Lung (tissue), 12 donors: ENCODE results near the gene CSMD2. TPM values are rescaled to one million over a fixed set of nuclear protein-coding genes. Genes with fewer than 3 reads are reported as not detected.

Source experiments
- ATAC-seq: fragments of 200-7000 bp; cut with Tn5 transposase; one replicate; pipeline ENCODE4 v1.9.1; 2020; ENCODE audit warnings: moderate number of reproducible peaks; ENCODE audit not compliant: insufficient read depth, low FRiP score
- DNase-seq, 3 donors: peaks; one replicate each; pipeline ENCODE4 v3.0.0-alpha.2; 2013 to 2017
- H3K27ac ChIP-seq, 2 donors: one replicate each; pipeline ENCODE4 v1.5.1; 2013; ENCODE audit warnings: mild to moderate bottlenecking in 2 of 2, moderate library complexity in 2 of 2, control low read depth in 1 of 2, inconsistent platforms in 1 of 2, low read depth in 1 of 2, low read length in 1 of 2
- H3K27me3 ChIP-seq, 3 donors: one replicate each; pipeline ENCODE4 v1.5.1; 2013; ENCODE audit warnings: low read length in 2 of 3; ENCODE audit not compliant: control insufficient read depth in 3 of 3, insufficient read depth in 3 of 3
- H3K36me3 ChIP-seq, 4 donors: one replicate each; pipeline ENCODE4 v1.5.1; 2013; ENCODE audit warnings: low read length in 4 of 4, mild to moderate bottlenecking in 1 of 4, moderate library complexity in 1 of 4; ENCODE audit not compliant: control insufficient read depth in 4 of 4, insufficient read depth in 4 of 4
- H3K4me1 ChIP-seq, 5 donors: one replicate each; pipeline ENCODE4 v1.5.1; 2013; ENCODE audit warnings: low read length in 5 of 5, mild to moderate bottlenecking in 2 of 5, moderate library complexity in 1 of 5; ENCODE audit not compliant: control insufficient read depth in 5 of 5, insufficient read depth in 5 of 5
- H3K4me3 ChIP-seq: one replicate; pipeline ENCODE4 v1.5.1; 2013; ENCODE audit warnings: mild to moderate bottlenecking, control low read depth, moderate library complexity
- H3K9ac ChIP-seq, 2 donors: one replicate each; pipeline ENCODE4 v1.5.1; 2013; ENCODE audit warnings: low read length in 2 of 2, control low read depth in 1 of 2; ENCODE audit not compliant: insufficient read depth in 1 of 2
- H3K9me3 ChIP-seq, 4 donors: one replicate each; pipeline ENCODE4 v1.5.1; 2013; ENCODE audit warnings: low read length in 3 of 4, mild to moderate bottlenecking in 1 of 4, moderate library complexity in 1 of 4; ENCODE audit not compliant: control insufficient read depth in 4 of 4, insufficient read depth in 3 of 4
- WGBS, 2 donors: extraction: QIAGEN DNeasy Blood & Tissue Kit; methylation state at CpG; one replicate each; pipeline ENCODE4 v1.1.7; 2013; 5-methylcytosine and 5-hydroxymethylcytosine counted together
- polyA plus RNA-seq, 2 donors: library from polyadenylated mRNA; stranded (reverse); fragments of 200-250 nt; gene quantifications; one replicate each; pipeline ENCODE4 v1.2.1, GENCODE V29; 2013
- total RNA-seq, 2 donors: library from RNA; depleted of rRNA in 1 of 2; stranded (reverse); fragments of >200 nt in 1 of 2; gene quantifications; one replicate each; pipeline ENCODE4 v1.2.1, GENCODE V29; 2014 to 2021
- TF ChIP-seq, protein P1 (sequence below): IDR thresholded peaks from 2 replicates; pipeline ENCODE4 v1.5.1; 2012; ENCODE audit warnings: mild to moderate bottlenecking; ENCODE audit errors: control extremely low read depth, extremely low read depth
- donor health status: control.
- donor health status: control.
- donor health status: Bipolar disorder and iron deficiency.
- donor health status: healthy.
- donor health status: DM: yes; HTN: yes; CAD: no.

Gene CSMD2
- total and polyA plus RNA-seq, 4 donors = 0.11 to 1.2 (median 0.39) TPM

- TF ChIP-seq, protein P1, sequence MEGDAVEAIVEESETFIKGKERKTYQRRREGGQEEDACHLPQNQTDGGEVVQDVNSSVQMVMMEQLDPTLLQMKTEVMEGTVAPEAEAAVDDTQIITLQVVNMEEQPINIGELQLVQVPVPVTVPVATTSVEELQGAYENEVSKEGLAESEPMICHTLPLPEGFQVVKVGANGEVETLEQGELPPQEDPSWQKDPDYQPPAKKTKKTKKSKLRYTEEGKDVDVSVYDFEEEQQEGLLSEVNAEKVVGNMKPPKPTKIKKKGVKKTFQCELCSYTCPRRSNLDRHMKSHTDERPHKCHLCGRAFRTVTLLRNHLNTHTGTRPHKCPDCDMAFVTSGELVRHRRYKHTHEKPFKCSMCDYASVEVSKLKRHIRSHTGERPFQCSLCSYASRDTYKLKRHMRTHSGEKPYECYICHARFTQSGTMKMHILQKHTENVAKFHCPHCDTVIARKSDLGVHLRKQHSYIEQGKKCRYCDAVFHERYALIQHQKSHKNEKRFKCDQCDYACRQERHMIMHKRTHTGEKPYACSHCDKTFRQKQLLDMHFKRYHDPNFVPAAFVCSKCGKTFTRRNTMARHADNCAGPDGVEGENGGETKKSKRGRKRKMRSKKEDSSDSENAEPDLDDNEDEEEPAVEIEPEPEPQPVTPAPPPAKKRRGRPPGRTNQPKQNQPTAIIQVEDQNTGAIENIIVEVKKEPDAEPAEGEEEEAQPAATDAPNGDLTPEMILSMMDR = no peak
- H3K9me3 ChIP-seq = no peaks in the 10 kb centered on the region
- no peak overlapping the region for H3K4me3 ChIP-seq
- no peaks in the 10 kb centered on the region for H3K4me1 ChIP-seq
- H3K27me3 ChIP-seq = peaks cover 0 to 8% (median 0%) of the 10 kb centered on the region in 3 donors
- ATAC-seq = no peak
- no peak overlapping the region for H3K27ac ChIP-seq
- WGBS, 2 donors = 61% methylated on average over 6 of the region's 6 CpGs
- H3K9ac ChIP-seq = no peak overlapping the region
- no peak for DNase-seq
- H3K36me3 ChIP-seq = no peaks in the 10 kb centered on the region
Observed at GRCh38 chr1:33711511-33711910, 453.5 kb downstream of the CSMD2 start.

DNA sequence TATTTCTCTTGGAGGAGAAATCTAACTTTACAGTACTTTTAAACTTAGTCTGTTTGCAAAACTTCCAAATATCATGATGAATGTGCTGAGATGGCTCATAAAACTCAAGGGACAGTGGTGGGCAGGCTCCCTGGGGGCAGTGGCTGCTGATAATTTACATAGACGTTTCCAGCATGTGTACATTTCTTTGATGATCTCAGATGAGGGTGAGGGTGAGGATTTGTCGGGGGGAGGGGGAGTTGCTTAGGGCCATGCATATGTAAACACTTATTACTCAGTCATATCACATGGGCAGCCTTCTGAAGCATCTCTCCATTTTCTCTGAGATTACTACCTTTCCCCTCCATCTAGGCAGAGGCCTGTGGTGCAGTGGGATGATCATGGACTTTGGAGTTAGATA lies 454.1 kb downstream of the CSMD2 start:
- H3K9me3 ChIP-seq = no peaks in the 10 kb centered on the region
- ATAC-seq (no peak), DNase-seq (peak in 1 of 3 donors; percentile 0)
- TF ChIP-seq, protein P1 = no peak
- H3K27me3 ChIP-seq = peaks cover 0 to 8% (median 0%) of the 10 kb centered on the region in 3 donors
- no peak overlapping the region for H3K9ac ChIP-seq
- H3K4me1 ChIP-seq = no peaks in the 10 kb centered on the region
- no peak overlapping the region for H3K4me3 ChIP-seq
- no peak overlapping the region for H3K27ac ChIP-seq
- H3K36me3 ChIP-seq = no peaks in the 10 kb centered on the region
- WGBS, 2 donors = 43 to 56% methylated on average over 2 of the region's 2 CpGs

- no peaks in the 10 kb centered on the region for H3K36me3 ChIP-seq
- no peaks in the 10 kb centered on the region for H3K9me3 ChIP-seq
- WGBS, 2 donors = 77 to 84% methylated on average over 6 of the region's 6 CpGs
- no peak overlapping the region for H3K9ac ChIP-seq
- TF ChIP-seq, protein P1 = no peak
- H3K27ac ChIP-seq = no peak overlapping the region
- no peak overlapping the region for H3K4me3 ChIP-seq
- DNase-seq (no peak), ATAC-seq (no peak)
- peaks cover 0 to 8% (median 0%) of the 10 kb centered on the region in 3 donors for H3K27me3 ChIP-seq
- no peaks in the 10 kb centered on the region for H3K4me1 ChIP-seq
Observed at GRCh38 chr1:33709783-33710718, 455.0 kb downstream of the CSMD2 start.
